Right renal pelvis (tissue), 4 donors: ENCODE data around the gene PPAN. TPM values are rescaled to one million over a fixed set of nuclear protein-coding genes. Genes with fewer than 3 reads are reported as not detected.

Experiments
- polyA plus RNA-seq, 4 donors: library from polyadenylated mRNA; unstranded; fragments of 120-200 nt; gene quantifications; one replicate each; pipeline ENCODE4 v1.2.1, GENCODE V29; 2013; ENCODE audit not compliant: insufficient read length in 4 of 4

PPAN gene
- polyA plus RNA-seq, 4 donors, result 28.6 to 36.4 (median 32.1) TPM

Other genes with a start within 250 kb of the PPAN start
- 10 to 100 TPM; 16.1 to 29.2 (median 18.0) TPM for gene OLFM2, start 169.8 kb upstream of the PPAN start, polyA plus RNA-seq
- 1 to 10 TPM in 1 of 4 donors, under 1 TPM in 3; 0.73 to 3.1 (median 0.85) TPM for gene COL5A3, start 95.9 kb upstream of the PPAN start, polyA plus RNA-seq
- under 1 TPM in 1 of 4 donors, not detected in 3; 0.10 TPM for gene RDH8, start 92.9 kb upstream of the PPAN start, polyA plus RNA-seq
- 10 to 100 TPM; 24.6 to 28.9 (median 26.1) TPM for gene SHFL, start 20.0 kb upstream of the PPAN start, polyA plus RNA-seq
- gene ANGPTL6, start 3.7 kb upstream of the PPAN start, polyA plus RNA-seq, result 1 to 10 TPM; 2.3 to 4.8 (median 2.9) TPM
- 10 to 100 TPM; 10.4 to 13.9 (median 12.2) TPM for gene P2RY11, start 5.3 kb downstream of the PPAN start, polyA plus RNA-seq
- 100 to 1,000 TPM; 188 to 215 (median 195) TPM for gene EIF3G, start 13.5 kb downstream of the PPAN start, polyA plus RNA-seq
- 100 to 1,000 TPM in 3 of 4 donors, 10 to 100 TPM in 1; 89.1 to 111 (median 105) TPM for gene DNMT1, start 88.6 kb downstream of the PPAN start, polyA plus RNA-seq
- 10 to 100 TPM; 11.1 to 12.5 (median 11.8) TPM for gene S1PR2, start 125.0 kb downstream of the PPAN start, polyA plus RNA-seq
- 10 to 100 TPM; 38.3 to 57.4 (median 39.5) TPM for gene MRPL4, start 145.9 kb downstream of the PPAN start, polyA plus RNA-seq
- 1 to 10 TPM; 6.1 to 7.5 (median 6.6) TPM for gene ICAM1, start 164.8 kb downstream of the PPAN start, polyA plus RNA-seq
- under 1 TPM; 0.17 to 0.57 (median 0.46) TPM for gene ICAM4, start 180.6 kb downstream of the PPAN start, polyA plus RNA-seq
- under 1 TPM; 0.10 to 0.38 (median 0.14) TPM for gene ICAM5, start 183.6 kb downstream of the PPAN start, polyA plus RNA-seq
- 1 to 10 TPM; 4.0 to 6.8 (median 5.1) TPM for gene ZGLP1, start 203.5 kb downstream of the PPAN start, polyA plus RNA-seq
- 10 to 100 TPM; 18.6 to 25.9 (median 20.7) TPM for gene FDX2, start 209.7 kb downstream of the PPAN start, polyA plus RNA-seq
- 10 to 100 TPM; 27.3 to 40.6 (median 31.2) TPM for gene RAVER1, start 227.2 kb downstream of the PPAN start, polyA plus RNA-seq
- 10 to 100 TPM in 1 of 4 donors, 1 to 10 TPM in 3; 7.8 to 11.3 (median 8.9) TPM for gene ICAM3, start 233.3 kb downstream of the PPAN start, polyA plus RNA-seq